GM12878 (cell line): ENCODE data around the gene GPALPP1. TPM values are rescaled to one million over a fixed set of nuclear protein-coding genes. Genes with fewer than 3 reads are reported as not detected.

Experiments
- ATAC-seq: fragments of 200-7000 bp; cut with Tn5 transposase; 3 replicates; pipeline ENCODE4 v1.9.1; 2020; ENCODE audit warnings: mild to moderate bottlenecking, moderate library complexity
- BruUV-seq: library from RNA; stranded (reverse); fragments of 400-500 nt; replicated peaks from 2 replicates; lab custom pipeline; 2021; lab: Mats Ljungman, UMichigan
- CTCF ChIA-PET: fragments of 300-600 bp; sonication (Branson Sonifier 250); formaldehyde crosslinking; extraction: SDS; loops from one replicate; lab custom pipeline; 2021; ENCODE audit warnings: inconsistent platforms; lab: Yijun Ruan, JAX
- POLR2A ChIA-PET: fragments of 350-600 bp; formaldehyde crosslinking; extraction: SDS; loops from one replicate; lab custom pipeline; 2021; ENCODE audit warnings: inconsistent platforms; lab: Charles Lee
- RAD21 ChIA-PET: fragments of 300-600 bp; sonication (Branson Sonifier 250); formaldehyde crosslinking; loops from one replicate; lab custom pipeline; 2023; ENCODE audit warnings: antibody characterized with exemption; ENCODE audit not compliant: unreplicated experiment; lab: Charles Lee
- SMC1A ChIA-PET: fragments of 300-600 bp; sonication (Branson Sonifier 250); formaldehyde crosslinking; loops from one replicate; lab custom pipeline; 2023; ENCODE audit not compliant: unreplicated experiment, uncharacterized antibody; lab: Charles Lee
- DNase-seq: peaks from one replicate; pipeline ENCODE4 v3.0.0-alpha.2; 2011; ENCODE audit warnings: low read depth, low spot score
- FAIRE-seq: peaks from 3 replicates; lab custom pipeline; 2011; peaks lifted over from hg19 to GRCh38; lab: Jason Lieb, UNC
- H2AFZ ChIP-seq: 2 replicates; pipeline ENCODE4 v1.6.0; 2011; ENCODE audit warnings: low read depth, low read length, control low read depth; ENCODE audit not compliant: control insufficient read depth
- H3K27ac ChIP-seq: 2 replicates; pipeline ENCODE4 v1.5.1; 2011; ENCODE audit warnings: control low read depth; ENCODE audit not compliant: control insufficient read depth, insufficient read depth
- H3K27me3 ChIP-seq, 2 experiments: replicated peaks in 1 of 2; 2 replicates each; pipeline versions ENCODE4 v1.6.0 to v1.6.1; 2011; ENCODE audit warnings: low read length in 1 of 2; ENCODE audit not compliant: control insufficient read depth in 2 of 2, insufficient read depth in 2 of 2
- H3K36me3 ChIP-seq, 2 experiments: 2 replicates each; pipeline ENCODE4 v1.5.1; 2011; ENCODE audit warnings: low read length in 1 of 2; ENCODE audit not compliant: control insufficient read depth in 2 of 2, insufficient read depth in 2 of 2
- H3K4me1 ChIP-seq: 2 replicates; pipeline ENCODE4 v1.6.1; 2011; ENCODE audit warnings: mild to moderate bottlenecking, low read length, moderate library complexity, mixed read lengths; ENCODE audit not compliant: control insufficient read depth, insufficient read depth
- H3K4me2 ChIP-seq: 2 replicates; pipeline ENCODE4 v1.6.0; 2011; ENCODE audit warnings: control low read depth; ENCODE audit not compliant: control insufficient read depth, insufficient read depth
- H3K4me3 ChIP-seq: fragments of 200-600 bp; sonication (generic); 2 replicates; pipeline ENCODE4 v1.5.1; 2016
- H3K79me2 ChIP-seq: 2 replicates; pipeline ENCODE4 v1.6.0; 2011; ENCODE audit warnings: low read length; ENCODE audit not compliant: control insufficient read depth, insufficient read depth
- H3K9ac ChIP-seq: 2 replicates; pipeline ENCODE4 v1.8.0; 2011; ENCODE audit warnings: low read length, control low read depth, mixed read lengths; ENCODE audit not compliant: control insufficient read depth, insufficient read depth
- H3K9me3 ChIP-seq: replicated peaks from 3 replicates; pipeline ENCODE4 v1.5.1; 2011; ENCODE audit warnings: mild to moderate bottlenecking, low read length; ENCODE audit not compliant: control insufficient read depth, insufficient read depth
- H4K20me1 ChIP-seq: 2 replicates; pipeline ENCODE4 v1.6.0; 2011; ENCODE audit not compliant: control insufficient read depth, insufficient read depth
- BMI1 ChIP-seq: fragments of 450-650 bp; IDR thresholded peaks from 2 replicates; pipeline ENCODE4 v1.6.1; 2016; ENCODE audit warnings: mild to moderate bottlenecking, moderate library complexity, borderline replicate concordance
- NFIC ChIP-seq: IDR thresholded peaks from 2 replicates; pipeline ENCODE4 v1.6.1; 2012; ENCODE audit warnings: low read depth, mild to moderate bottlenecking, inconsistent platforms, low read length, moderate library complexity
- POU2F2 ChIP-seq: IDR thresholded peaks from 3 replicates; pipeline ENCODE4 v1.6.1; 2011; ENCODE audit warnings: low read depth, mild to moderate bottlenecking, low read length, borderline replicate concordance
- TCF12 ChIP-seq: IDR thresholded peaks from 2 replicates; pipeline ENCODE4 v1.6.1; 2011; ENCODE audit warnings: low read depth, mild to moderate bottlenecking, low read length
- WGBS: methylation state at CpG from one replicate; pipeline ENCODE4 v1.1.6; 2016; ENCODE audit warnings: low lambda C conversion rate; ENCODE audit not compliant: insufficient replicate concordance, insufficient coverage; ENCODE audit errors: missing lambda C conversion rate; 5-methylcytosine and 5-hydroxymethylcytosine counted together
- in situ Hi-C: fragments of 300-500 bp; cut with MboI; formaldehyde crosslinking; loops from 9 replicates; pipeline ENCODE4 v1.14.3; 2018; ENCODE audit warnings: mixed read lengths
- intact Hi-C: fragments of 100-400 bp; cut with micrococcal nuclease; formaldehyde crosslinking; loops from one replicate; pipeline ENCODE4 v1.14.2; 2022; ENCODE audit not compliant: unreplicated experiment
- polyA plus RNA-seq, 11 experiments: library from polyadenylated mRNA; depleted of rRNA in 4 of 11; unstranded in 6 of 11; stranded (reverse) in 5 of 11; fragments of >200 nt; fragmentation: Nextera tagmentation in 4 of 11; fragmentation: Illumina TruSeq in 1 of 11; extraction: Ambion mirVana in 4 of 11; extraction: Trizol in 1 of 11; gene quantifications; 1 replicate in 1 of 11; 2 replicates in 10 of 11; pipeline versions ENCODE4 v1.2.1 to v1.2.3, GENCODE V29; 2011 to 2016; ENCODE audit warnings: inconsistent platforms in 2 of 11, missing spikeins in 2 of 11, low read depth in 1 of 11
- total RNA-seq, 4 experiments: library from RNA; depleted of rRNA in 3 of 4; stranded (reverse); fragments of >200 nt in 3 of 4; fragmentation: Illumina TruSeq in 1 of 4; extraction: Trizol in 1 of 4; gene quantifications; 2 replicates each; pipeline versions ENCODE4 v1.2.1 to v1.2.3, GENCODE V29; 2013 to 2021
- TF ChIP-seq, protein P1 (sequence below), 3 experiments: IDR thresholded peaks in 2 of 3; conservative IDR thresholded peaks in 1 of 3; 2 replicates each; pipeline ENCODE4 v1.5.1; 2011; ENCODE audit warnings: low read depth in 3 of 3, low read length in 3 of 3, mild to moderate bottlenecking in 3 of 3, control low read depth in 2 of 3, moderate library complexity in 2 of 3, inconsistent platforms in 1 of 3, mixed read lengths in 1 of 3; ENCODE audit not compliant: control insufficient read depth in 2 of 3, insufficient read depth in 1 of 3; ENCODE audit errors: extremely low read depth in 1 of 3
- TF ChIP-seq, protein P2 (sequence below): fragments of 450-650 bp; IDR thresholded peaks from 2 replicates; pipeline ENCODE4 v1.6.1; 2016; ENCODE audit warnings: mild to moderate bottlenecking, moderate library complexity, borderline replicate concordance

GPALPP1 gene
- total and polyA plus RNA-seq, 10 of the 15 experiments (the other 5 are each of a cell fraction or from before 2014, with no cell fraction given) = 14.2 to 32.4 (median 27.9) TPM

DNA sequence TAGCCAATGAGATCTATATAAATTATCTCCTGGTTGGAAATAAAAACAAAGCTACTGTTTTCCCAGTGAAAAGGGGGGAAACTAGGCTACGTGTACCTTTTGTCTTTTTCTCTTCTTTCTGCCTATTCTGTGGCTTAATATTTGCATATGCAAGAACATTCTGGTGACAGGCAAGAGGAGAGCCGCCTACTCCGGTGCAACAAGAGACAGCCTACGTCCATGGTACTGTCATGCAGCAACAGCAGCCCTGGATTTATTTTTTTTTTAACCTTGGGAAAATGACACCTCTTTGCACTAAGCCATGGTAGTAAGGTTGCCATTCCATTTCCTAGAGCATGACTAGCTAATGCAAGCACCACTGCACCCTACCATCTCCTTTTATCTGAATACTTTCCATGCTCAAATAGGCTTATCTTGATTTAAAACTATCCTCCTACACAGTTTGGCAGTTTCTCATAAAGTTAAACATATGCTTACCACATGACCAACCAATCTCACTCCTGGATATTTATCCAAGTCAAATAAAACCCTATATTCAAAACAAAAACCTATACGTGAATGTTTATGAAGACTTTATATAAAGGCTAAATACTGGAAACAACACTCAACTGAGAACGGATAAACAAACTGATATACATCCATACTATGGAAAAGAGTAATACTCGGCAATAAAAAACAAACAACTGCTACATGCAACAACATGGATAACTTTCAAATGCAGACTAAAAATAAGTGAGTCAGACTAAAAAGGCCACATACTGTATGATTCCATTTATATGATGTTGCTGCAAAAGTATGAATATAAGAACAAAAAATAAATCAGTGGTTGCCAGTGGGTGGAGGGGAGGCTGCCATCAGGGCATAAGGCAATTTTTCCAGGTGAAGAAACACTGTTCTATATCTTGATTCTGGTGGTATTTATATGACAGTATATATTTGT lies 17.4 kb upstream of the GPALPP1 start:
- intact Hi-C loops = loop anchor here (2.0 kb wide), 1 partner anchor 489 kb away; no protein-coding TSS in a partner anchor
- H3K4me1 ChIP-seq = peaks cover 10% of the 10 kb centered on the region
- no peaks in the 10 kb centered on the region for H3K27me3 ChIP-seq
- ChIA-PET SMC1A (interaction anchor here (1.5 to 2.5 kb wide), 3 partner anchors 28 to 489 kb away, joined by 3 to 7 read pairs (median 6); no protein-coding TSS in a partner anchor), POLR2A (no interaction called here), CTCF (interaction anchor here (1.6 to 7.5 kb wide), 3 partner anchors 75 to 489 kb away, joined by 5 to 81 read pairs (median 11); no protein-coding TSS in a partner anchor), RAD21 (no interaction called here)
- BruUV-seq = no TSS peak
- H3K27ac ChIP-seq = no peak overlapping the region
- H3K4me2 ChIP-seq = no peak overlapping the region
- no peak overlapping the region for H3K9ac ChIP-seq
- H2AFZ ChIP-seq = no peak overlapping the region
- in situ Hi-C loops = loop anchor here (10.0 kb wide), 1 partner anchor 487 kb away; no protein-coding TSS in a partner anchor
- H3K36me3 ChIP-seq = peaks cover 0 to 7% of the 10 kb centered on the region in 2 experiments; a peak in 3 of 4 replicates
- no peaks in the 10 kb centered on the region; the same call in none of the 2 replicates for H3K79me2 ChIP-seq
- ATAC-seq (no peak), FAIRE-seq (no peak), DNase-seq (no peak)
- H3K9me3 ChIP-seq = no peaks in the 10 kb centered on the region
- 78% methylated on average over 7 of the region's 7 CpGs for WGBS
- no peaks in the 10 kb centered on the region for H4K20me1 ChIP-seq
- no peak overlapping the region for H3K4me3 ChIP-seq
- TF ChIP-seq NFIC (no peak), POU2F2 (peak; percentile 78; the same call in 2 of the 3 replicates), TCF12 (no peak), BMI1 (no peak)
- TF ChIP-seq, protein P1, sequence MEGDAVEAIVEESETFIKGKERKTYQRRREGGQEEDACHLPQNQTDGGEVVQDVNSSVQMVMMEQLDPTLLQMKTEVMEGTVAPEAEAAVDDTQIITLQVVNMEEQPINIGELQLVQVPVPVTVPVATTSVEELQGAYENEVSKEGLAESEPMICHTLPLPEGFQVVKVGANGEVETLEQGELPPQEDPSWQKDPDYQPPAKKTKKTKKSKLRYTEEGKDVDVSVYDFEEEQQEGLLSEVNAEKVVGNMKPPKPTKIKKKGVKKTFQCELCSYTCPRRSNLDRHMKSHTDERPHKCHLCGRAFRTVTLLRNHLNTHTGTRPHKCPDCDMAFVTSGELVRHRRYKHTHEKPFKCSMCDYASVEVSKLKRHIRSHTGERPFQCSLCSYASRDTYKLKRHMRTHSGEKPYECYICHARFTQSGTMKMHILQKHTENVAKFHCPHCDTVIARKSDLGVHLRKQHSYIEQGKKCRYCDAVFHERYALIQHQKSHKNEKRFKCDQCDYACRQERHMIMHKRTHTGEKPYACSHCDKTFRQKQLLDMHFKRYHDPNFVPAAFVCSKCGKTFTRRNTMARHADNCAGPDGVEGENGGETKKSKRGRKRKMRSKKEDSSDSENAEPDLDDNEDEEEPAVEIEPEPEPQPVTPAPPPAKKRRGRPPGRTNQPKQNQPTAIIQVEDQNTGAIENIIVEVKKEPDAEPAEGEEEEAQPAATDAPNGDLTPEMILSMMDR (IDR thresholded peaks at IDR 0.05 in 2 of 3, conservative IDR thresholded peaks at IDR 0.05 in 1 of 3; ENCODE audit: control insufficient read depth in 2 of 3, extremely low read depth in 1 of 3, insufficient read depth in 1 of 3, low read depth in 3 of 3, low read length in 3 of 3) = no peak
- TF ChIP-seq, protein P2, sequence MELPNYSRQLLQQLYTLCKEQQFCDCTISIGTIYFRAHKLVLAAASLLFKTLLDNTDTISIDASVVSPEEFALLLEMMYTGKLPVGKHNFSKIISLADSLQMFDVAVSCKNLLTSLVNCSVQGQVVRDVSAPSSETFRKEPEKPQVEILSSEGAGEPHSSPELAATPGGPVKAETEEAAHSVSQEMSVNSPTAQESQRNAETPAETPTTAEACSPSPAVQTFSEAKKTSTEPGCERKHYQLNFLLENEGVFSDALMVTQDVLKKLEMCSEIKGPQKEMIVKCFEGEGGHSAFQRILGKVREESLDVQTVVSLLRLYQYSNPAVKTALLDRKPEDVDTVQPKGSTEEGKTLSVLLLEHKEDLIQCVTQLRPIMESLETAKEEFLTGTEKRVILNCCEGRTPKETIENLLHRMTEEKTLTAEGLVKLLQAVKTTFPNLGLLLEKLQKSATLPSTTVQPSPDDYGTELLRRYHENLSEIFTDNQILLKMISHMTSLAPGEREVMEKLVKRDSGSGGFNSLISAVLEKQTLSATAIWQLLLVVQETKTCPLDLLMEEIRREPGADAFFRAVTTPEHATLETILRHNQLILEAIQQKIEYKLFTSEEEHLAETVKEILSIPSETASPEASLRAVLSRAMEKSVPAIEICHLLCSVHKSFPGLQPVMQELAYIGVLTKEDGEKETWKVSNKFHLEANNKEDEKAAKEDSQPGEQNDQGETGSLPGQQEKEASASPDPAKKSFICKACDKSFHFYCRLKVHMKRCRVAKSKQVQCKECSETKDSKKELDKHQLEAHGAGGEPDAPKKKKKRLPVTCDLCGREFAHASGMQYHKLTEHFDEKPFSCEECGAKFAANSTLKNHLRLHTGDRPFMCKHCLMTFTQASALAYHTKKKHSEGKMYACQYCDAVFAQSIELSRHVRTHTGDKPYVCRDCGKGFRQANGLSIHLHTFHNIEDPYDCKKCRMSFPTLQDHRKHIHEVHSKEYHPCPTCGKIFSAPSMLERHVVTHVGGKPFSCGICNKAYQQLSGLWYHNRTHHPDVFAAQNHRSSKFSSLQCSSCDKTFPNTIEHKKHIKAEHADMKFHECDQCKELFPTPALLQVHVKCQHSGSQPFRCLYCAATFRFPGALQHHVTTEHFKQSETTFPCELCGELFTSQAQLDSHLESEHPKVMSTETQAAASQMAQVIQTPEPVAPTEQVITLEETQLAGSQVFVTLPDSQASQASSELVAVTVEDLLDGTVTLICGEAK = no peak
